Skeletal muscle satellite cell (primary cell): ENCODE data around the gene DHRS2.

ENCODE experiments used
- H3K27me3 ChIP-seq: 2 replicates; pipeline ENCODE4 v1.7.0; 2013; ENCODE audit warnings: low read length; ENCODE audit not compliant: control insufficient read depth, insufficient read depth
- H3K36me3 ChIP-seq: 2 replicates; pipeline ENCODE4 v1.7.0; 2013; ENCODE audit warnings: mild to moderate bottlenecking, control low read depth, low read length; ENCODE audit not compliant: insufficient read depth
- H3K4me1 ChIP-seq: 2 replicates; pipeline ENCODE4 v1.7.0; 2013; ENCODE audit warnings: low read length; ENCODE audit not compliant: control insufficient read depth, insufficient read depth
- H3K4me2 ChIP-seq: 2 replicates; pipeline ENCODE4 v1.7.0; 2013; ENCODE audit warnings: mild to moderate bottlenecking, low read length
- H3K4me3 ChIP-seq: 2 replicates; pipeline ENCODE4 v1.7.0; 2013; ENCODE audit warnings: low read length
- H3K9ac ChIP-seq: 2 replicates; pipeline ENCODE4 v1.7.0; 2013; ENCODE audit warnings: mild to moderate bottlenecking, low read depth, low read length, moderate library complexity
- H3K9me3 ChIP-seq: replicated peaks from 2 replicates; pipeline ENCODE4 v1.7.0; 2013; ENCODE audit warnings: mild to moderate bottlenecking, control low read depth, low read length

DHRS2 gene

DNA sequence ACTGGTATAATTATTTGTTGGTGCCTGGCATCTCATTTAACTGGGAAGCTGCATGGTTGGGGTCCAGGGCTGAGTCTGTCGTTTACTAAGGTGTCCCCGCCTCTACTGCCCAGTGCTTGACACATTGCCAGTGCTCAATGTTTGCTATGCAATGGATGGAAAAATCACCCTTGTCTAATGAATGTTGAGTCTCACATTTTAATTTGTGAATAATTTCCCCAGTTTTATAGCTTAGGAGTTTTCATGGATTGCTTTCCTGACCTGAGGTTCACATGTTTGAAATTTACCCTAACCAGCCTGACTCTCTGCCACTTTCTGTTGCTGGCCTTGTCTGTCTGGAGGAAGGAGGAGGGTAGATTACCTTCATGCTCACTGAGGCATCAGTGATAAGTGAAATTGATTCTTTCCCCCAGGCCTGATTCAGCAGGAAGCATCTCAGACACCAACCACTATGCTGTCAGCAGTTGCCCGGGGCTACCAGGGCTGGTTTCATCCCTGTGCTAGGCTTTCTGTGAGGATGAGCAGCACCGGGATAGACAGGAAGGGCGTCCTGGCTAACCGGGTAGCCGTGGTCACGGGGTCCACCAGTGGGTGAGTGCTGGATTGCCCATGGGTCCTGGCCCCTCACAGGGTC is 2.4 kb downstream of the DHRS2 start:
- Histone ChIP-seq H3K9me3 (no peaks in the 10 kb centered on the region), H3K9ac (no peak overlapping the region), H3K27me3 (peaks cover 5% of the 10 kb centered on the region), H3K4me2 (no peak overlapping the region), H3K36me3 (no peaks in the 10 kb centered on the region), H3K4me3 (no peak overlapping the region), H3K4me1 (peaks cover 21% of the 10 kb centered on the region)

DNA sequence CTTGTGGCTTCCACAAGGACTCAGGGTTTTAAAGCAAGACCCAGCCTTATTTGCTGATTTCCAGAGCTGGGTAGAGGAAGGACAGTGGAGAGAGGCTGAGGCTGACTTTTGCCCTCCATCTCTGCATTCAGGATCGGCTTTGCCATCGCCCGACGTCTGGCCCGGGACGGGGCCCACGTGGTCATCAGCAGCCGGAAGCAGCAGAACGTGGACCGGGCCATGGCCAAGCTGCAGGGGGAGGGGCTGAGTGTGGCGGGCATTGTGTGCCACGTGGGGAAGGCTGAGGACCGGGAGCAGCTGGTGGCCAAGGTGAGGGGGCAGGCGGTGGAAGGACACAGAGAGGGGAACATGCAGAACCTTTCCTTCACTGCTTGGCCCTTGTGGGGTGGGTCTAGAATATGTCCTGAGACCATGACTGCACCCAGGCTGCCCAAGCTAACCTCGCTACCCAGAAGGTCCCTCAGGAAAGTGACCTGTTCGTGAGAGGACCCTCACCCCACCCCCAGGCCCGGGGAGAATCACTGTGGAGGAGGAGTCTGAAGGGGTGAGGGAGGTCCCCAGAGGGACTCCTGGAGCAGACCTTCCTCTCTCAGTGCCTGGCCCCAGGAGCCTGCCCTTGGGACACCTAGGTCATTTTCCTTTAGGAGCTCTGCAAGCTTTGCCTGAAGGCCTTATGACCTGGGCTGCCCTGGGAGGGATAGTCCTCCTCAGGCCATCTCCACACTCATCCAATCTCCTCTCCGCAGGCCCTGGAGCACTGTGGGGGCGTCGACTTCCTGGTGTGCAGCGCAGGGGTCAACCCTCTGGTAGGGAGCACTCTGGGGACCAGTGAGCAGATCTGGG is 3.1 kb downstream of the DHRS2 start:
- Histone ChIP-seq H3K36me3 (no peaks in the 10 kb centered on the region), H3K27me3 (peaks cover 11% of the 10 kb centered on the region), H3K4me2 (peak overlapping the region; percentile 32), H3K9ac (no peak overlapping the region), H3K4me1 (peaks cover 21% of the 10 kb centered on the region), H3K9me3 (no peaks in the 10 kb centered on the region), H3K4me3 (no peak overlapping the region)

DNA sequence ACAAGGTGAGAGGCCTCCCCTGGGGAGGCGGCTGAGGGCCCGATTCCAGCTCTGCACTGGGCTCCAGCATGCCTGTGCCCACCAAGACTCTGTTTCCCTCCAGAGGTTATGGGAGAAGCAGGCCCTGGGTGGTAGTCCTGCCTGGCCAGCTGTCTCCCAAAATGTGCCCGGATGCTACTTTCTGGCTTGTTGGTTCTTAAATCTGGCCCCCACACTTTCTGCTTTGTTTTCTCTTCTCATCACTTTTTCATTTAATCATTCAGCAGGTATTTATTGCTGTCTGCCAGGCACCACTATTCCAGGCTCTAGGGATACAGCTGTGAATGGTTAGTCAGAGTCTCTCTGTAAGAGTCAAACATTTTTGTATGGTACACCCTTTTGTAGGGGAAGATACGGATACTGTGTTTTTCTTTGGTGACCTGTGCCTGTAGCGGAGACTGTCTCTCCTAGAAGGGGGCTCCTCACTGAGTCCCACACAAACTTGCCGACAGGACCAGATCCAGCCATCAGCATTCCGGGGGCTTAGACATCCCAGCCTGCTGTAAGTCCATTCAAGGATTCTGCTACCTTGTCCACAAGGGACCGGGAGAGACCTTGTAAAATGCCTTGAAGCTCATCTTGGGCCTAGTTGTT is 3.8 kb downstream of the DHRS2 start:
- Histone ChIP-seq H3K27me3 (peaks cover 14% of the 10 kb centered on the region), H3K9me3 (no peaks in the 10 kb centered on the region), H3K4me2 (peak overlapping the region; percentile 32), H3K4me1 (peaks cover 21% of the 10 kb centered on the region), H3K36me3 (no peaks in the 10 kb centered on the region), H3K9ac (no peak overlapping the region), H3K4me3 (no peak overlapping the region)

DNA sequence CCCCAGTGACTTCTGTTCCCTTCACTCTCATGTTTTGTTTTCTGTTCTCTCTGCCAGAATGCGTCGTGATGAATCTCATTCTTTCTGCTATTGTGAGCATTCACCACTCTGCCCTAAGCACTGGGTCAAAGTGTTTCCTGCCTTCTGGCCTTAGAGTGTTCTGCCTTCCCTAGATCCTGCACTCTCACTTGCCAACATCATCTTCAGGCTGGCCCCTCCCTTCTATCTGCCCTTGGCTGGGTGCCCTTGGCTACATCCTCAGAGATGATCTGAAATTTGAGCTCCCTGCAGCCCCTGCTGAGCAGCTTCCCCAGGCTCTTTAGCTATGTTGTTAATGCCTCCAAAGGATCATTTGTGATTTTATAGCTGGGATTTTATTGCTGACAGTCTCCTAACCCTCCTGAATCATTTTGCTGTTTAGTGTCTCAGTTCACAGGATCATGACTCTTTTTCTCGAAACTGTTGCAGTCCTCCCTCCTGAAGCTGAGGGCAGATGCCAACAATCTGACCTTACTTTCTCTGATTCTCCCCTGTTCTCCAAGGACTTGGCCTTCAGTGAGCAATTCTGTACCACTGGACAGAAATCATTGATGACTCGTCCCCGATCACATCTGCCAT is 4.5 kb downstream of the DHRS2 start:
- Histone ChIP-seq H3K27me3 (peaks cover 14% of the 10 kb centered on the region), H3K4me3 (no peak overlapping the region), H3K9ac (no peak overlapping the region), H3K9me3 (no peaks in the 10 kb centered on the region), H3K4me2 (peak overlapping the region; percentile 16), H3K4me1 (peaks cover 21% of the 10 kb centered on the region), H3K36me3 (no peaks in the 10 kb centered on the region)

DNA sequence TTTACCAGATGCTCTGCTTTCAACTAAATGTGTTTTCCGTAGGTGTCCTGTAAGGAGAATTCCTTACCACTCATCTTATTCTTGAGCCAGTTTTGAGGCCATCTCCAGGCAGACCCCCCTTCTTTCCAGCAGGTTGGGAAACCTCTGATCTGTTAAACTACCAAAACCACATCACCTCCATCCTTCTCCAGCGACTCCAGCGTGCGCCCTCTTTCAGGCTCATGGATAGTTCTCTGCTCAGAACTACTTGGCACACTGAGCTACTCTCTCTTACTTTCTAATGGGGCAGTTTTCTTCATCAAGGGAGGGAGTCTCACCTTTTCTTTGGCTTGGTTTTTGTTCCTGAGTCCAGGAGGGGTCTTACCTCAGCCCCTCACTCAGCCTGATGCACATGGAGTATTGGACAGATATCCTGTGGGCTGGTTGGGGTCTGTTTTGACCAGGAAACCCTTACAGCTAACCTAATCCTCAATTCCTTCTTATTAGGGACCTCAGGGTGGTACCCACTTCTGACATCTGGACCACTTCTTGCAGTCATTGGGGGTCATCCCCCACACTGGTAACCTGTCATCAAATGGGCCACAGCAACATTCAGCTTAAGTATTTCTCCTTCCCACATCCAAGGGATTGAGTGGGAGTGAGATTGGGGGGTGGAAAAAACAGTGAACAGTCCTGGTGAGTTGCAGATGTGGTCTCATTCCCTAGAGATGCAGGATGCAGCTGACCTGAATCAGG is 5.2 kb downstream of the DHRS2 start:
- Histone ChIP-seq H3K27me3 (peaks cover 14% of the 10 kb centered on the region), H3K9ac (no peak overlapping the region)

DNA sequence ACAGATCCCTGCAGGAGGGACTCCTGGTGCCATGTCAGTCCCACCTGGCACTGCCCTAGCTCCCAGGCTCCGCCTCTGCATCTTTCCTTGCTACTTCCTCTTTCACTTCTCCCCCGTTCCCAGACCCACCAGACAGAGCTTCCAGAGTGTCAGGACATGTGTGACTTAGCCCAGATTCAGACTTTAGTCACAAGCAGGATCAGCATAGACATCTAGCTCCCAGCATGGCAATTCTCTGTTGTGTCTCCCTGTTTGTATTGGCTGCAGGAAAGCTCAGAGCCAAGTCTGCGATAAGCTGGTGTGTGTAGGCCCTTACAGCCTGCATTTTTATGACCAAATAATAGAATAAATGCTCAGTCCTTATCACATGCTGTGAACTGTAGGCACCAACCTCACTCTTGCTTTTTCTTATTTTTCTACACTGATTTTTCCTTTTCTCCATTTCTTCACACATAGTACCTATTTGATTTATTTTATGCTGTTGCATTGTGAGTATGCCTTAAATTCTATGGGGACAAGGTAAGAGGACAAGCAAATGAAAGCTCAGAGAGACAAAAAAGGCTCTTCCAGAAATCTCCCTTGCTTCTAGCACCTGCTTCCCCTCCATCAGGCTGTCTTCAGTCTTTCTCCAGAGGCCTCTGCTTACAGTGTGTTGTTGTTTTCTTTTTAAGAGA is 5.9 kb downstream of the DHRS2 start:
- H3K27me3 ChIP-seq = peaks cover 14% of the 10 kb centered on the region

More for the DNA sequence above, 5.2 kb downstream of the DHRS2 start:
- Histone ChIP-seq H3K9me3 (no peaks in the 10 kb centered on the region), H3K4me1 (peaks cover 21% of the 10 kb centered on the region), H3K36me3 (no peaks in the 10 kb centered on the region), H3K4me3 (no peak overlapping the region), H3K4me2 (peak overlapping the region; percentile 16)

DNA sequence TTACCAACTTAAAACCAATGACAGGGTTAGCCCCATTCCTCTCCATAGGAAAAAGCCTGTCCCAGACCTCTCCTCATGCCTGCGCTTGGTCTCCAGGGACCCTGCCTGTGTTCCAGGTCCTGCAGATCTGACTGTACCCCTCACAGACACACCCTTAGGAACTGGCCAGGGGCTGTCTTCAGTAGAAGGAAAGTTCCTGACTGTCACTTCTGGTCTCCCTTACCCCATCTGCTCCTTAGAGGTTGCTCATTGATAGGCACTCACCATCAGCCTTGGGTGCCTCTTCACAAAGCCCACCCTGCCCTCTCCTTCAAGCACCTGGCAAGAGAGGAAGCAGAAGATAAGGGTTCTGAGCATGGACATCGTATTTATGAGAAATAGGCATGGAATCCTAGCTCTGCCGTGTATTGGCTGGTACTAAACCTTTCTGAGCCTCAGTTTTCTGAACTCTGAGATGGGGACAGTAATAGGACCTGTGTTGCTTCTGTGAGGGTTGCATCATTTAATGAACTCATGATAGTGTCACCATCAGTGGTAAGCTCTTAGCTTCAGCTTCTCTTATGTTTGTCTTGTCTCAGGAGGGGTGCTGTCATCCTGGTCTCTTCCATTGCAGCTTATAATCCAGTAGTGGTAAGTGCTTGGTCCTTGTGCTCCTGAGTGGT is 7.5 kb downstream of the DHRS2 start:
- Histone ChIP-seq H3K4me2 (no peak overlapping the region), H3K9ac (no peak overlapping the region), H3K4me3 (no peak overlapping the region), H3K27me3 (peaks cover 14% of the 10 kb centered on the region), H3K36me3 (no peaks in the 10 kb centered on the region), H3K9me3 (no peaks in the 10 kb centered on the region), H3K4me1 (peaks cover 21% of the 10 kb centered on the region)

More for the DNA sequence above, 5.9 kb downstream of the DHRS2 start:
- H3K4me3 ChIP-seq = no peak overlapping the region
- H3K4me2 ChIP-seq = no peak overlapping the region
- H3K9me3 ChIP-seq = no peaks in the 10 kb centered on the region
- no peak overlapping the region for H3K9ac ChIP-seq
- no peaks in the 10 kb centered on the region for H3K36me3 ChIP-seq
- H3K4me1 ChIP-seq = peaks cover 21% of the 10 kb centered on the region

DNA sequence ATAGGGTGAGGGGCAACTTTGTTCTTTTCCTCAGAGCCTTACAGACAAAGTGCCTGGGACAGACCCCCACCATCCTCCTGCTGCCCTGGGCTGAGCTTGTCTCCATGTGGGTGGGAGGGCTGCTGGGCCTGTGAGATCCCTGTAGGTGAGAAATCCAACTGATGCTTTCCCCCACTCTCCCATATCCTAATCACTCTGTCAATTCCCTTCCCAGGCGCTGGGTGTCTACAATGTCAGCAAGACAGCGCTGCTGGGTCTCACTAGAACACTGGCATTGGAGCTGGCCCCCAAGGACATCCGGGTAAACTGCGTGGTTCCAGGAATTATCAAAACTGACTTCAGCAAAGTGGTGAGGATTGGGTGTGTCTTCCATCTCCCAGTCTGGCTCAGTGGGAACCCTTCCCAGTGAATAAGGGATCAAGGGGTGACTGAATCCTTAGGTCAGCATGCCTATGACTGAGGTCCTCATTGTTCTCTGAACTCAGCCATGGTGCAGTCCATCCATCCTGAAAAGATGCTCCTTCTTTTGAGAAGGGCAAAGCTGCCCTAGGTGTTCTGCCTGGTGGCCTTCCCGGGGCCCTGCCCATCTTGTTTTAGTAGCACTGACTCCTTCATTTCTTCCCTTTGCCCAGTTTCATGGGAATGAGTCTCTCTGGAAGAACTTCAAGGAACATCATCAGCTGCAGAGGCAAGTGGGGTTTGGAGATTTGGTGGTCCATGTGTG is 8.2 kb downstream of the DHRS2 start:
- peaks cover 21% of the 10 kb centered on the region for H3K4me1 ChIP-seq
- H3K9me3 ChIP-seq = no peaks in the 10 kb centered on the region
- H3K9ac ChIP-seq = no peak overlapping the region
- H3K4me3 ChIP-seq = no peak overlapping the region
- H3K36me3 ChIP-seq = no peaks in the 10 kb centered on the region
- peaks cover 14% of the 10 kb centered on the region for H3K27me3 ChIP-seq
- H3K4me2 ChIP-seq = no peak overlapping the region

DNA sequence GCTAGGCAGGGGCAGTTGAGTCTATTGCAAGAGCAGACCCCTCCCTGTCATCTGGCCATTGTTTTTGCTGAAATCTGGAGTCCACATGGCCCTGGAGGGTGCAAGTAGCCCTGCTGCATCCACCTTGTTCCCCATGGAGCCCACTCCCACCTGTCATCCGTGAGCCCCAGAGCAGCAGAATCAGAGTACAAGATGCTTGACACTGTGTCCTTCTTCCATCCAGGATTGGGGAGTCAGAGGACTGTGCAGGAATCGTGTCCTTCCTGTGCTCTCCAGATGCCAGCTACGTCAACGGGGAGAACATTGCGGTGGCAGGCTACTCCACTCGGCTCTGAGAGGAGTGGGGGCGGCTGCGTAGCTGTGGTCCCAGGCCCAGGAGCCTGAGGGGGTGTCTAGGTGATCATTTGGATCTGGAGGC is 8.8 kb downstream of the DHRS2 start:
- Histone ChIP-seq H3K4me3 (no peak overlapping the region), H3K9me3 (no peaks in the 10 kb centered on the region), H3K27me3 (peaks cover 18% of the 10 kb centered on the region), H3K4me1 (peaks cover 16% of the 10 kb centered on the region), H3K4me2 (no peak overlapping the region), H3K36me3 (no peaks in the 10 kb centered on the region), H3K9ac (no peak overlapping the region)

DNA sequence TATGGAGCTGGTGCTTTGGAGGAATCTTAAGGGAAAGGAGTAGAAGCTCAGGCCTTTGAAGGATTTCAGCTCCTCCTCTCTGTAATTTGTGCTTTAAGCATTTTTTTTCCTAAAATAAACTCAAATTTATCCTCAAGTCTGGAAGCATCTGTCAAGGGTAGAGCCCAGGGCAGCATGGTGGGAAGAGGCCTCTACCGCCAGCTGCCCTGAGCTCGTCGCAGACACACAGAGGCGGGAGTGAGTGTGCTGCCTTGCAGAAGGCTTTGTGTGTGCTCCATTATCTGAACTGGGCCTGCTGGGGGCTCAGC is 9.3 kb downstream of the DHRS2 start:
- no peaks in the 10 kb centered on the region for H3K9me3 ChIP-seq
- no peak overlapping the region for H3K4me2 ChIP-seq
- no peak overlapping the region for H3K4me3 ChIP-seq
- H3K4me1 ChIP-seq = peaks cover 10% of the 10 kb centered on the region
- H3K36me3 ChIP-seq = no peaks in the 10 kb centered on the region
- H3K27me3 ChIP-seq = peaks cover 20% of the 10 kb centered on the region
- no peak overlapping the region for H3K9ac ChIP-seq
